ENCODE data around the gene ADAMTS2.

- TF ChIP-seq CTCF (IDR thresholded peaks at IDR 0.05) = no peak
- TF ChIP-seq EP300 (IDR thresholded peaks at IDR 0.05; ENCODE audit: low read depth) = no peak
Observed at GRCh38 chr5:179123491-179124272, 221.6 kb downstream of the ADAMTS2 start.

All from transverse colon (tissue), 3 donors.